ENCODE measurements around the gene QRICH2.
"Not testable (repeated sequence)": the region's sequence is repeated elsewhere in the genome, so short reads cannot be mapped to it uniquely, and the experiment has no call there.

Gene QRICH2

GRCh38 chr17:76226749-76227148, 81.3 kb downstream of the QRICH2 start:
- H3K27ac ChIP-seq (ENCODE audit: low read depth, low read length); H3K4me1 ChIP-seq (ENCODE audit: control insufficient read depth, insufficient read depth, low read length); H3K9me3 ChIP-seq (ENCODE audit: control insufficient read depth, insufficient read depth, low read length); H3K4me3 ChIP-seq (ENCODE audit: low read depth, low read length); H3K27me3 ChIP-seq (ENCODE audit: control insufficient read depth, insufficient read depth, low read length); H3K9ac ChIP-seq (ENCODE audit: low read depth, low read length); H3K36me3 ChIP-seq (ENCODE audit: control insufficient read depth, insufficient read depth, low read length): not testable (repeated sequence)

- not testable (repeated sequence) for H3K4me1 ChIP-seq (ENCODE audit: control insufficient read depth, insufficient read depth, low read length); H3K4me3 ChIP-seq (ENCODE audit: low read depth, low read length); H3K9ac ChIP-seq (ENCODE audit: low read depth, low read length); H3K27ac ChIP-seq (ENCODE audit: low read depth, low read length); H3K36me3 ChIP-seq (ENCODE audit: control insufficient read depth, insufficient read depth, low read length); H3K9me3 ChIP-seq (ENCODE audit: control insufficient read depth, insufficient read depth, low read length); H3K27me3 ChIP-seq (ENCODE audit: control insufficient read depth, insufficient read depth, low read length)
These were observed 82.5 kb downstream of the QRICH2 start for GRCh38 chr17:76225373-76226086.
